ENCODE results near the gene NOTCH2. TPM values are rescaled to one million over a fixed set of nuclear protein-coding genes. Genes with fewer than 3 reads are reported as not detected.

The NOTCH2 gene
- total RNA-seq, 1 donor from 2014 or later, result 180 TPM

DNA sequence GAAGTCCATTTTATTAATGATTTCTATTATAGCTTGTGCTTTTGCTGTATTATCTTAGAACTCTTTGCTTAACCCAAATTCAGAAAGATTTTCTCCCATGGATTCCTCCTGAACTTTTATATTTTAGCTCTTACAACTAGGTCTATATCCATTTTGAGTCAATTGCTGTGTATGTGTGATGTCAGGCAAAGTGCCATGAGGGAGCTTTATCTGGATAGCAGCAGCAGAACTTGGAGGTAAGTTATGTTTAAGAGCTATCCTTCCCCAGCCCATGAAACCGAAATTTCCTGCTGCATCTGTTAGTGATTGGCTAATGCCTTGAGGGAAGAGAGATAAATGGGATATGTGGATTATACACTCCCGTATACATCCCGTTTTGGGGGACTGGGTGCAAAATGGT, 203.0 kb downstream of the NOTCH2 start:
- H3K9me3 Mint-ChIP-seq (ENCODE audit: unreplicated experiment), result no peaks in the 10 kb centered on the region
- no peak for DNase-seq (ENCODE audit: extremely low spot score, unreplicated experiment)
- no peak overlapping the region for H3K4me3 Mint-ChIP-seq (ENCODE audit: unreplicated experiment)
- H3K4me1 Mint-ChIP-seq (ENCODE audit: unreplicated experiment), result peaks cover 11% of the 10 kb centered on the region
- no peak overlapping the region for H3K27ac Mint-ChIP-seq (ENCODE audit: unreplicated experiment)
- peaks cover 12% of the 10 kb centered on the region for H3K27me3 Mint-ChIP-seq (ENCODE audit: unreplicated experiment)
- no peaks in the 10 kb centered on the region for H3K36me3 Mint-ChIP-seq (ENCODE audit: unreplicated experiment)
- TF ChIP-seq, protein P1, sequence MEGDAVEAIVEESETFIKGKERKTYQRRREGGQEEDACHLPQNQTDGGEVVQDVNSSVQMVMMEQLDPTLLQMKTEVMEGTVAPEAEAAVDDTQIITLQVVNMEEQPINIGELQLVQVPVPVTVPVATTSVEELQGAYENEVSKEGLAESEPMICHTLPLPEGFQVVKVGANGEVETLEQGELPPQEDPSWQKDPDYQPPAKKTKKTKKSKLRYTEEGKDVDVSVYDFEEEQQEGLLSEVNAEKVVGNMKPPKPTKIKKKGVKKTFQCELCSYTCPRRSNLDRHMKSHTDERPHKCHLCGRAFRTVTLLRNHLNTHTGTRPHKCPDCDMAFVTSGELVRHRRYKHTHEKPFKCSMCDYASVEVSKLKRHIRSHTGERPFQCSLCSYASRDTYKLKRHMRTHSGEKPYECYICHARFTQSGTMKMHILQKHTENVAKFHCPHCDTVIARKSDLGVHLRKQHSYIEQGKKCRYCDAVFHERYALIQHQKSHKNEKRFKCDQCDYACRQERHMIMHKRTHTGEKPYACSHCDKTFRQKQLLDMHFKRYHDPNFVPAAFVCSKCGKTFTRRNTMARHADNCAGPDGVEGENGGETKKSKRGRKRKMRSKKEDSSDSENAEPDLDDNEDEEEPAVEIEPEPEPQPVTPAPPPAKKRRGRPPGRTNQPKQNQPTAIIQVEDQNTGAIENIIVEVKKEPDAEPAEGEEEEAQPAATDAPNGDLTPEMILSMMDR (IDR thresholded peaks at IDR 0.05), result no peak

DNA sequence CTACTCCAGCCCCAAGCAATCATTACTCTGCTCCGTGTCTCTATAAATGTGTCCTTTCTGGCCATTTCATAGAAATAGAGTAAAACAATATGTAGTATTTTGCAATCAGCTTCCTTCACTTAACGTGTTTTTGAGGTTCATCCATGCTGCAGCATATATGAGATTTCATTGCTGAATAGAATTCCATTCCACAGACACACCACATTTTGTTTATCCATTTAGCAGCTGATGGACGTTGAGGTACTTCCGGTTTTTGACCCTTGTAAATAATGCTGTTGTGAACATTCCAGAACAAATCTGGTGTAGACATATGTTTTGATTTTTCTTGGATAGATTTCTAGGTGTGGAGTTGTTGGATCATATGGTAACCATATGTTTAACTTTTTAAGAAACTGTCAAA, 203.8 kb downstream of the NOTCH2 start:
- Mint-ChIP-seq H3K4me3 (ENCODE audit: unreplicated experiment) (no peak overlapping the region), H3K27me3 (ENCODE audit: unreplicated experiment) (peaks cover 12% of the 10 kb centered on the region), H3K9me3 (ENCODE audit: unreplicated experiment) (no peaks in the 10 kb centered on the region), H3K4me1 (ENCODE audit: unreplicated experiment) (peaks cover 7% of the 10 kb centered on the region), H3K27ac (ENCODE audit: unreplicated experiment) (no peak overlapping the region), H3K36me3 (ENCODE audit: unreplicated experiment) (no peaks in the 10 kb centered on the region)
- no peak for DNase-seq (ENCODE audit: extremely low spot score, unreplicated experiment)
- TF ChIP-seq, protein P1 (IDR thresholded peaks at IDR 0.05), result no peak

DNA sequence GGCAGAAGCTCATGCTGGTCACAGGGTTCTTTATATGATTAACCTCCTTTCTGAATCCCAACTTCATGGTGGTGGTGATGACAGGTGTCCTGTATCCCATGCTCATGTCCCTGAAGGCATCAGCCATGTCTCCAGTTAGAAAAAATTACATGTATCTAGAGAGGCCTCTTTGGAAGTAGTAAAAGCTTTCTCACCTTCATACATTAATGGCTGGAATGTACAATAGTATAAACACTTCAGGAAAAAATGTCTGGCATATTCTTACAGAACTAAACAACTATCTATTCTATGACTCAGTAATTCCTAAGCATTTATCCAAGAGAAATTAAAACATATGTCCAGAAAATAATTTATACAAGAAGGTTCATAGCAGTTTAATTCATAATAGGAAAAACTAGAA, 207.2 kb downstream of the NOTCH2 start:
- H3K9me3 Mint-ChIP-seq (ENCODE audit: unreplicated experiment), result no peaks in the 10 kb centered on the region
- TF ChIP-seq, protein P1 (IDR thresholded peaks at IDR 0.05), result no peak
- no peak overlapping the region for H3K4me3 Mint-ChIP-seq (ENCODE audit: unreplicated experiment)
- no peak overlapping the region for H3K27ac Mint-ChIP-seq (ENCODE audit: unreplicated experiment)
- no peaks in the 10 kb centered on the region for H3K36me3 Mint-ChIP-seq (ENCODE audit: unreplicated experiment)
- H3K27me3 Mint-ChIP-seq (ENCODE audit: unreplicated experiment), result peaks cover 12% of the 10 kb centered on the region
- DNase-seq (ENCODE audit: extremely low spot score, unreplicated experiment), result no peak
- peaks cover 13% of the 10 kb centered on the region for H3K4me1 Mint-ChIP-seq (ENCODE audit: unreplicated experiment)

Other genes with a start within 250 kb of the NOTCH2 start
- gene ADAM30, start 173.1 kb downstream of the NOTCH2 start, total RNA-seq, result not detected in 2 replicates
- 40.0 and 40.8 TPM in 2 replicates for gene SEC22B, start 106.9 kb upstream of the NOTCH2 start, total RNA-seq

Measured in osteocyte (in vitro differentiated cells).